GM19238 (cell line): Measurements from ENCODE around the gene CACNA1E.

Experiments used
- DNase-seq: peaks from one replicate; pipeline ENCODE4 v3.0.0; 2011; ENCODE audit warnings: low spot score; ENCODE audit not compliant: insufficient read length

Gene CACNA1E

GRCh38 chr1:181765451-181766026, 282.2 kb downstream of the CACNA1E start:
- no peak for DNase-seq

GRCh38 chr1:181767001-181767708, 283.8 kb downstream of the CACNA1E start:
- DNase-seq, result no peak

GRCh38 chr1:181768211-181768929, 285.1 kb downstream of the CACNA1E start:
- DNase-seq, result no peak

- DNase-seq, result no peak
Observed at GRCh38 chr1:181768930-181769280, 285.6 kb downstream of the CACNA1E start.

GRCh38 chr1:181769846-181770245, 286.5 kb downstream of the CACNA1E start:
- DNase-seq, result no peak

- no peak for DNase-seq
Observed at GRCh38 chr1:181772714-181773113, 289.4 kb downstream of the CACNA1E start.

- DNase-seq, result no peak
Observed at GRCh38 chr1:181776044-181776443, 292.7 kb downstream of the CACNA1E start.

GRCh38 chr1:181777286-181777685, 294.0 kb downstream of the CACNA1E start:
- no peak for DNase-seq

- no peak for DNase-seq
Observed at GRCh38 chr1:181777812-181778211, 294.5 kb downstream of the CACNA1E start.

- DNase-seq, result no peak
Observed at GRCh38 chr1:181778640-181779260, 295.4 kb downstream of the CACNA1E start.

- no peak for DNase-seq
Observed at GRCh38 chr1:181779343-181779742, 296.0 kb downstream of the CACNA1E start.

- DNase-seq, result no peak
Observed at GRCh38 chr1:181783208-181783607, 299.9 kb downstream of the CACNA1E start.

GRCh38 chr1:181784039-181784683, 300.8 kb downstream of the CACNA1E start:
- DNase-seq, result no peak

GRCh38 chr1:181789395-181789794, 306.1 kb downstream of the CACNA1E start:
- no peak for DNase-seq

GRCh38 chr1:181791721-181792120, 308.4 kb downstream of the CACNA1E start:
- DNase-seq, result no peak

GRCh38 chr1:181793831-181794230, 310.5 kb downstream of the CACNA1E start:
- no peak for DNase-seq

- no peak for DNase-seq
Observed at GRCh38 chr1:181794332-181794731, 311.0 kb downstream of the CACNA1E start.

- DNase-seq, result no peak
Observed at GRCh38 chr1:181798191-181798926, 315.0 kb downstream of the CACNA1E start.

- no peak for DNase-seq
Observed at GRCh38 chr1:181801617-181802016, 318.3 kb downstream of the CACNA1E start.

GRCh38 chr1:181802466-181802865, 319.1 kb downstream of the CACNA1E start:
- DNase-seq, result no peak

- DNase-seq, result no peak
Observed at GRCh38 chr1:181803421-181803820, 320.1 kb downstream of the CACNA1E start.
